T47D (cell line): ENCODE data around the gene PFN1.
"Not testable (repeated sequence)": the region's sequence is repeated elsewhere in the genome, so short reads cannot be mapped to it uniquely, and the experiment has no call there.

Experiments
- DNase-seq, 2 experiments: peaks; one replicate each; pipeline versions ENCODE4 v3.0.0 to v3.0.0-alpha.2; 2011 to 2012; ENCODE audit warnings: low read depth in 1 of 2, low spot score in 1 of 2
- JUND ChIP-seq: IDR thresholded peaks from 2 replicates; pipeline ENCODE4 v1.6.1; 2012; ENCODE audit warnings: low read depth
- in situ Hi-C: cut with HindIII; loops from 2 replicates; pipeline ENCODE4 v1.10.0; 2016; ENCODE audit warnings: low sequenced_read_pairs, low pct_unique_long_range_greater_than_20kb

The PFN1 gene

DNA sequence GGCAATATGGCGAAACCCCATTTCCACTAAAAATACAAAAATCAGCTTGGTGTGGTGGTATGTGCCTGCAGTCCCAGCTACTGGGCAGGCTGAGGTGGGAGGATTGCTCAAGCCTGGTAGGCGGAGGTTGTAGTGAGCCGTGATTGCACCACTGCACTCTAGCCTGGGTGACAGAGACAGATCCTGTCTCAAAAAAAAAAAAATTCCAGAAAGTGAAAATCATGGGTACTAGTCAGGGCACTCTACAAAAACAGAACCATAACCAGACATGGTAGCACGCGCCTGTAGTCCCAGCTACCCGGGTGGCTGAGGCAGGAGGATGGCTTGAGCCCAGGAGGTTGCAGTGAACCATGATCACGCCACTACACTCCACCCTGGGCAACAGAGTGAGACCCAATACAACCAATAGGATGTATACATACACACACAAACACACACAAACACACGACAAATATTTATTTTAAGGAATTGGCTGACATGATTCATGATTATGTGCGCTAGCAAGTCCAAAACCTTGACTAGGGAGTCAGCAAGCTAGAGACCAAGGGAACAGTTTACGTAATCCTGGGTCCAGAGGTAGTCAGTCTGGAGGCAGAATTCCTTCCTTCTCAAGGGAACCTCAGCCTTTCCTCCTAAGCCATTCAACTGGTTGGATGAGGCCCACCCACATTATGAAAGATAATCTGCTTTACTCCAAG, 27.8 kb downstream of the PFN1 start:
- no peak for TF ChIP-seq JUND
- DNase-seq: no peak
- in situ Hi-C loops: no loop called here

DNA sequence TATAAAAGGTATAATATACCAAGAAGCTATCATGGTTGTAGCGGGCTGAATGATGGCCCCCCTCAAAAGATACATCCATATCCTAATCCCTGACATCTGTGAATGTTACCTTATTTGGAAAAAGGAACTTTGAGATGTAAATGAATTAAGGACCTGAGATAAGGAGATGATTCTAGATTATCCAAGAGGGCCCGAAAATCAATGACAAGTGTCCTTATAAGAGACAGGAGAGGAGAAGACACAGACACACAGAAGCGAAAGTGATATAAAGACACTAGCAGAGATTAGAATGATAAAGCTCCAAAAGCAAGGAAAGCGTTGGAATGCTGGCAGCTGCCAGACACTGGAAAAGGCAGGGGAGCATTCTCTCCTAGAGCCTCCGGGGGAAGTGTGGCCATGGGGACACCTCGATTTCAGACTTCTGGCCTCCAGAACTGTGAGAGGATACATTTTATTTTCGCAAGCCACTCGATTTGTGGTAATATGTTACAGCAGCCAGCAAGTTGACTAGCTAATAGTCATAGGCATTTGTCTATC, 28.8 kb downstream of the PFN1 start:
- DNase-seq: no peak
- TF ChIP-seq JUND: no peak
- in situ Hi-C loops: no loop called here

DNA sequence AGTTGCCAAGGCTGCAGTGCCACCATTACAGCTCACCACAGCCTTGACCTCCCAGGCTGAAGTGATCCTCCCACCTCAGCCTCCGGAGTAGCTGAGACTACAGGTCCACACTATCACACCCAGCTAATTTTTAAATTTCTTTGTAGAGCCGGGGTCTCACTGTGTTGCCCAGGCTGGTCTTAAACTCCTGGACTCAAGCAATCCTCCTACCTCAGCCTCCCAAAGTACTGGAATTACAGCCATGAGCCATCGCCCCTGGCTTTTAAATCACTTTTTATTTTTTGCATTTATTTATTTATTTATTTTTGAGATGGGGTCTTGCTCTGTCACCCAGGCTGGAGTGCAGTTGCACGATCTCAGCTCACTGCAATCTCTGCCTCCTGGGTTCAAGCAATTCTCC, 33.8 kb downstream of the PFN1 start:
- in situ Hi-C loops, DNase-seq: not testable (repeated sequence)

DNA sequence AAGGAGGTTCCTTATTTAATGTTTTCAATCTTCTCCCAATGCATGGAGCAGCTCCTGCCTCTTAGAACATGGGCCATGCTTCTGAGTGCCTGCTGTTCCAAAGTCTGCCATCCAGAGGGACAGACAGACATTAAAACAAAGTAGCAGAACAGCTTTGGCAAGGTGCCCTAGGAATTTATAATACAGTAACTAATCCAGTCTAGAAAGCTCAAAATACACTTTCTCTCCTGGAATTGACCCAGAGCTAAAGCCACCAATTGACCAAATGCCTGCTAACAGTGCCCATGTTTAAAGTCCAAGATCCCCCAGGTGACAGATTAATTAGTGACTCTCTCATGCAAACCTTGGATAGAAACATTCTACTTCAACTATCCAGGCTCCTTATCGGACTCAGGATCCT, 34.3 kb downstream of the PFN1 start:
- no peak for TF ChIP-seq JUND
- peak in 1 of 2 experiments; percentile 32 for DNase-seq
- in situ Hi-C loops: no loop called here

DNA sequence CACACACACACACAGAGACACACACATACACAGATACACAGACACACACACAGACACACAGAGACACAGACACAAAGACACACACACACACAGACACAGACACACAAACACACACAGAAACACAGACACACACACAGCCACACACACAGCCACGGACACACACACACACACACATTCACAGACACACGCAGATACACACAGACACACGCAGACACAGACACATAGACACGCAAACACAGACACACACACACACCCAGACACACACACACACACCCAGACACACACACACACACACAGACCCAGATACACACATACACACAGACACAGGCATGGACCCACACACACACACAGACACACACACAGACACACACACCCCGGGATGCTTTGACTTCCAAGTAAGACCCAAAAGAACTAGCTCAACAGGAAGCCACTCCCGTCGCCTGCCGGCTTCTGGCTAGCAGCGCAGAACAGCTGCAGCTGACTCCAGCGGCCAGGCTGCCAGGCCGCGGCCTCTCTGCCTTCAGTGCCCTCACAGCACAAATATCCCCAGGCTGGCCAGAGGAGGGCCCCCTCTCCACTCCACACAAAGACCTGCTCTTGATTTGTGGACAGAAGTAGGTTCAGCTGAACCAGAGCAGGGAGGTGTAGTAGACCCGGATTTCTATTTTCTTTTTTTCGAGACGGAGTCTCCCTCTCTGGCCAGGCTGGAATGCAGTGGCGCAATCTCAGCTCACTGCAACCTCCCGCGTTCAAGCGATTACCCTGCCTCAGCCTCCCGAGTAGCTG, 39.4 kb downstream of the PFN1 start:
- in situ Hi-C loops: no loop called here
- DNase-seq: peak in 1 of 2 experiments; percentile 91
- TF ChIP-seq JUND: no peak

DNA sequence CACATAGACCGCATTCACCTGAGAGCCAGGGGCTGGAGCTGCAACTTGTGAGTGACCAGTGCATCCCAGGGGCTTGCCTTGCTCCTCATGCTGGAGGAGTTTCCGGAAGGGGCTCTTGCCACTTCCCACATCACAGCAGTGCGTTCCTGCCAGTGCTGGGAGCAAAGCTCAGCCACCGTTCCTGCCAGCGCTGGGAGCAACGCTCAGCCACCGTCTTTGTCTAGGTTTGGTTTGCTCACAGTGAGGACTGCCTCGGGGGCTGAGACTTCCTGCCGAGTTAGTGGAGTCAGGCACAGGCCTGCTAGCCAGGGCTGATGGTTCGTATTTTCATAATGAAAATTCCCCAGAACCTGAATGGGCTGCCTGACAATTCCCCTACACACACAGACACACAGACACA, 40.0 kb downstream of the PFN1 start:
- in situ Hi-C loops: no loop called here
- no peak for TF ChIP-seq JUND
- DNase-seq: peak in 1 of 2 experiments; percentile 59

DNA sequence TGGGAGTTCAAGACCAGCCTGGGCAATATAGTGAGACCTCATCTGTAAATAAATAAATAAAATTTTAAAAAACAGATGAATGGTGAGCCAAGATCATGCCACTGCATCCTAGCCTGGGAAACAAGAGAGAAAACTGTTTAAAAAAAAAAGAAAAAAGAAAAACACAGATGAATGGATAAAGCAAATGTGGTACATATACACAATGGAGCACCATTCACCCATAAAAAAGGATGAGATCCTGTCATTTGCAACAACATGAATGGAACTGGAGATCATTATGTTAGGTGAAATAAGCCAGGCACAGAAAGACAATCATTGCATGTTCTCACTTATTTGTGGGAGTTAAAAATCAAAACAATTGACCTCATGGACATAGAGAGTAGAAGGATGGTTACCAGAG, 41.7 kb downstream of the PFN1 start:
- DNase-seq: not testable (repeated sequence)

DNA sequence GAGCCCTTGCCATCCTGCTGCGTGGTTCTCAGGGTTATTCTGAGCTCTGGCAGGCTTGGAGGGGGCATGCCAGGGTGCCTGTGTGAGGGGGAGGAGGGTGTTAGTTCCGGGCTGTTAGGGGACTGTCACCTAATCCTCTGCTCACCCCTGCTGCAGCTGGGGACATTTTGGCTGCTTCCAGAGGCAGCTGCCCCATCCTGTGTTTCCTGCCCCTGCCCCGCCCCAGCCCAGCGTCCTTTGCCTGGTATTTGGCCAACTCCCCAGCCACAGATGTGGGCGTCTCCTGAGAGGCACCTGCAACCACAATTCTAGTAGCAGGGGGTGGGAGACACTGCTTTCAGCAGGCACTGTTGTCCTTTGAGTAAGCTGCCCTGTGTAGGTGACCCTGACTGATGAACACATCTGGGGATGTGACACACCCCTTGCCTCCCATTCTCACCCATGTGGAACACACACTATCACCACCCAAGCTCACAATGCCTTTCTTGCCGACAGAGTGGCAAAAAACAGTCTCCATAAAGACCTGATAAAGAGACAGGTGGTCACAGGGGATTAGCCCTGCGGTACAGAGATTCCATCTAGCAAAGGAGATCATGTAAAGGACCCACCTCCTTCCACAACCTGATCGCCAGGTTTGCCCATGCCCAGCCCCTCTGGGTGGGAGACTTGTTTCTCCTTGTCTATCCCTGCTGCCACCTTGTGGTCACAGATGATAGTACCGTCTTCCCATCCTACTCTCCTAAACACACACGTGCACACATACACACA, 45.1 kb downstream of the PFN1 start, which contains the start of gene CHRNE:
Gene CHRNE, minus strand, starts transcription at position 48 of the 768 bp plus-strand sequence. Its CDS starts 35 bp downstream, at position 13.
- TF ChIP-seq JUND: no peak
- DNase-seq: peak in 1 of 2 experiments; percentile 82
- in situ Hi-C loops: no loop called here

More for the DNA sequence above, 41.7 kb downstream of the PFN1 start:
- in situ Hi-C loops: not testable (repeated sequence)

DNA sequence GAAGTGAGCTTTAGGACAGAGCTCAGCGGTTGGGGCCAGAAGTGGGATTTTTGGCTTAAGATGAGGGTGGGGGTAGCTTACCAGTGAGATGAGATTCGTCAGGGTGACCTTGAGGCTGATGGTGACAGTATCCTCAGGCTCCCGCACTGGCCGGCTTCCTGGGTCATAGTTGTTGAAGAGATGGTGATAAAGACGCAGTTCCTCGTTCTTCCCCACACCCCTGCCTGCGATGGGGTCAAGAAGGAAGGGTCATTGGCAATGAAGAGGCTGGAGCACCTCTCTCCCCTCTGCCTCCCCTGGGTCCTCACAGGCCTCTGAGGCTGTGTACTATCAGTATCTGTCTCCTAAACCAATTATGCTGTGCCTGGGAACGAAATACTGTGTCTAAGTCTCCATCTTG, 45.8 kb downstream of the PFN1 start:
- TF ChIP-seq JUND: no peak
- in situ Hi-C loops: no loop called here
- no peak for DNase-seq

DNA sequence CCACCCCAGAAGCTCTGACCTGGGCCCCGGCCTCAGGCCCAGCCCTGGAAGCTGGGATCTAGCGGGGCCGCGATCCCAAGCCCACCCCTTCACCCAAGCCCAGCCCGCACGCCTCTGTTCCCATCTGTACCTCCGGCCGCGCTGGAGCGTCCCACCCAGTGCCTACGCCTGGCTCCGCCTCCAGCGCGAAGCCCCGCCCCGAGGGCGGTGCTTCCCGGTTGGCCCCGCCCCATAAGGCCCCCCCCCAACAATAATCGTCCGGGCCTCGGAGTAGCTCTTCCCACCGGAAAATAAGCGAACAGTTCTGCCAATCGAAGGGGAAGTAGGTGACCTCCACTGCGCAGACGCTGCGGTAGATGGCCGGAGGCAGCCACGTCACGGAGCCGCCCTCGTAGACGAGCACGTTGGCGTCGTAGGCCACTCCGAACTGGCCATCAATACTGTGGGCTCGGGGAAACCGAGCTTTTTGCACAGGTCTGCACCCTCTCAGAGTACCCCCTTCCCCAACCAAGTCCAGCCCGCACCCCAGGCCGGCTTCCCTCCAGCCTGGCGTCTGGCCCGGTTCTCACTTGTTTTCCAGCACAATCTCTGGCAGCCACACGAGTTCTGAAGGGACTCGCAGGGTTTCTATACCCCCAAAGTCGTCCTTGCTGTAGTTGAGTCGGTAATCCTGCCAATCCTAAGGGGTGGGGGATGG, 46.5 kb downstream of the PFN1 start:
- no peak for TF ChIP-seq JUND
- in situ Hi-C loops: no loop called here
- DNase-seq: no peak

DNA sequence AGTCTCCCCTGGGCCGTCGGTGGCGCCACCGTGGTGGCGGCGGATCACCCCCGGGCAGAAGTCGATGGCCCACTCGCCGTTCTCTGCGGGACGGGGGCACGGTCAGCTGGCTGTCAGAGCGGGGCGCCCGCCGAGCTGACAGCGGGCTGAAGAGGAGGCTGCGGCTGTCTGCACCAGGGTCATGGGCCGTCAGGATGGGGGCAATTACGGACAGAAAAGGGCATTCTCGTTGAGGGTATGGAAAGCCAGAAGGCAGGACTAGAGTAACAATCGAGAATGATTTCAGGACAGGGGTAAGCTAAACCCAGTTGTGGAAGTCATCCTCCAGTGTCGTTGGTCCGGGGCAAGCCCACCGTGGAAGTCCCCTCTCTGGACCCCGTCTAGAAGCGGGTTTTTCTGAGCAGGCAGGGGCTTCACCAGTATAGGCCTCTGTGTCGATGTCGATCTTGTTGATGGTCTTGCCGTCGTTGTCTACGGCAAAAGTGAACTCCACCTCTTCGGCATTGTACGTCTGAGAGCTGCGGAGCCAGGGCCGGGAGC, 47.2 kb downstream of the PFN1 start:
- TF ChIP-seq JUND: no peak
- in situ Hi-C loops: no loop called here
- no peak for DNase-seq
